CD4-positive, alpha-beta T cell (primary cell): ENCODE data around the gene CCNQ. TPM values are rescaled to one million over a fixed set of nuclear protein-coding genes. Genes with fewer than 3 reads are reported as not detected.

ENCODE experiments used
- ATAC-seq: fragments of 200-7000 bp; cut with Tn5 transposase; one replicate; pipeline ENCODE4 v1.10.0; 2022; ENCODE audit warnings: mild to moderate bottlenecking; ENCODE audit not compliant: poor library complexity
- CTCF ChIA-PET: fragments of 350-600 bp; sonication (Branson Sonifier 250); formaldehyde crosslinking; loops from one replicate; lab custom pipeline; 2021; ENCODE audit warnings: antibody characterized with exemption, inconsistent platforms; lab: Charles Lee
- POLR2A ChIA-PET: fragments of 350-600 bp; sonication (Branson Sonifier 250); formaldehyde crosslinking; loops from one replicate; lab custom pipeline; 2021; ENCODE audit warnings: antibody characterized with exemption, inconsistent platforms; lab: Charles Lee
- DNase-seq, 14 experiments: peaks; one replicate each; pipeline ENCODE4 v3.0.0-alpha.2; 2013 to 2020; ENCODE audit warnings: mixed read lengths in 2 of 14
- H3K27ac ChIP-seq, 2 donors: one replicate each; pipeline versions ENCODE4 v1.5.1 to v1.7.0; 2013; ENCODE audit warnings: low read length in 2 of 2, low read depth in 1 of 2, mild to moderate bottlenecking in 1 of 2
- H3K27me3 ChIP-seq, 2 experiments: 1 replicate in 1 of 2; 2 replicates in 1 of 2; pipeline versions ENCODE4 v1.6.1 to v1.7.0; 2013; ENCODE audit warnings: low read length in 2 of 2, control low read depth in 1 of 2, mild to moderate bottlenecking in 1 of 2, moderate library complexity in 1 of 2; ENCODE audit not compliant: insufficient read depth in 2 of 2, control insufficient read depth in 1 of 2
- H3K36me3 ChIP-seq: one replicate; pipeline ENCODE4 v1.6.1; 2013; ENCODE audit warnings: low read length, control low read depth; ENCODE audit not compliant: insufficient read depth
- H3K4me1 ChIP-seq: one replicate; pipeline ENCODE4 v1.6.1; 2013; ENCODE audit warnings: low read length, control low read depth; ENCODE audit not compliant: insufficient read depth
- H3K4me3 ChIP-seq: one replicate; pipeline ENCODE4 v1.5.1; 2013; ENCODE audit warnings: mild to moderate bottlenecking, low read length, moderate library complexity
- H3K9me3 ChIP-seq, 2 experiments: 1 replicate in 1 of 2; 2 replicates in 1 of 2; pipeline versions ENCODE4 v1.6.1 to v1.7.0; 2013; ENCODE audit warnings: low read length in 2 of 2, mild to moderate bottlenecking in 2 of 2, control low read depth in 1 of 2, moderate library complexity in 1 of 2; ENCODE audit not compliant: control insufficient read depth in 1 of 2, insufficient read depth in 1 of 2
- H3K27ac Mint-ChIP-seq: one replicate; pipeline ENCODE4 v1.8.0; 2020; ENCODE audit warnings: mixed read lengths
- H3K27me3 Mint-ChIP-seq: one replicate; pipeline ENCODE4 v1.8.0; 2021; ENCODE audit warnings: mixed read lengths
- H3K36me3 Mint-ChIP-seq: one replicate; pipeline ENCODE4 v1.8.0; 2021; ENCODE audit warnings: low read depth, mixed read lengths
- H3K4me1 Mint-ChIP-seq: one replicate; pipeline ENCODE4 v1.8.0; 2021; ENCODE audit warnings: low read depth, mixed read lengths
- H3K4me3 Mint-ChIP-seq: one replicate; pipeline ENCODE4 v1.8.0; 2020; ENCODE audit warnings: mild to moderate bottlenecking, mixed read lengths
- H3K9me3 Mint-ChIP-seq: one replicate; pipeline ENCODE4 v1.8.0; 2020; ENCODE audit warnings: mixed read lengths
- intact Hi-C, 2 experiments: fragments of 100-400 bp; cut with DNase I in 1 of 2; cut with micrococcal nuclease in 1 of 2; formaldehyde crosslinking; loops; one replicate each; pipeline versions ENCODE4 v1.15.1 to v1.9.0; 2023 to 2025; cut with DNase I, micrococcal nuclease
- total RNA-seq, 174 experiments: library from RNA in 2 of 174; stranded (reverse) in 2 of 174; gene quantifications; one replicate each; pipeline ENCODE4 v1.2.3 and lab custom pipeline; 2021 to 2026
- TF ChIP-seq, protein P1 (sequence below): fragments of 200-600 bp; IDR thresholded peaks from one replicate; pipeline ENCODE4 v1.8.0; 2022; ENCODE audit warnings: antibody characterized with exemption, mild to moderate bottlenecking

CCNQ gene
- total RNA-seq, 2 experiments from 2014 or later, result 13.9 to 14.1 TPM

DNA sequence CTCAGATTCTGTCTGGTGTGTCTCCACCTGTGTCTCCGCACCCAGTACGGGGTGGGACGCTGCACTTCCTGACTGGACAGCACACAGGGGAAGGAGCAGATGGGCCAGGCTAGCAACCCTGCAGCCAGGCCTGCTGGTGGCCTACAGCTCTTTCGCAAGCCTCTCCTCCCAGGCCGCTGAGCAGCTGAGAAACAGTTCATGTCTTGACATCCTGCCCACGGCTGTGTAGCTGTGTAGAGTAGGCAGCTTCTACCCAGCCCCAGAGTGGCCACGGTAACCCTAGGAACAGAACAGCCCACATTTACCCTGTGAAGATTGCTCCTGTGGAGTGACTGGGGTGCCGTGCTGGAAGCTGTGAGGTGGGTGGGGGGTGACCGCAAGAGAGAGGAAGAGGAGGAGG lies 38.9 kb downstream of the CCNQ start:
- ChIA-PET CTCF (no interaction called here), POLR2A (no interaction called here)
- H3K36me3 ChIP-seq, result no peaks in the 10 kb centered on the region
- Mint-ChIP-seq H3K36me3 (no peaks in the 10 kb centered on the region), H3K9me3 (no peaks in the 10 kb centered on the region), H3K27ac (no peak overlapping the region), H3K4me1 (no peaks in the 10 kb centered on the region), H3K27me3 (no peaks in the 10 kb centered on the region), H3K4me3 (no peak overlapping the region)
- no peak overlapping the region for H3K4me3 ChIP-seq
- H3K9me3 ChIP-seq, result no peaks in the 10 kb centered on the region
- ATAC-seq, result no peak
- no peak overlapping the region for H3K27ac ChIP-seq
- H3K27me3 ChIP-seq, result no peaks in the 10 kb centered on the region
- H3K4me1 ChIP-seq, result peaks cover under 1% of the 10 kb centered on the region
- DNase-seq, result no peak
- TF ChIP-seq, protein P1, sequence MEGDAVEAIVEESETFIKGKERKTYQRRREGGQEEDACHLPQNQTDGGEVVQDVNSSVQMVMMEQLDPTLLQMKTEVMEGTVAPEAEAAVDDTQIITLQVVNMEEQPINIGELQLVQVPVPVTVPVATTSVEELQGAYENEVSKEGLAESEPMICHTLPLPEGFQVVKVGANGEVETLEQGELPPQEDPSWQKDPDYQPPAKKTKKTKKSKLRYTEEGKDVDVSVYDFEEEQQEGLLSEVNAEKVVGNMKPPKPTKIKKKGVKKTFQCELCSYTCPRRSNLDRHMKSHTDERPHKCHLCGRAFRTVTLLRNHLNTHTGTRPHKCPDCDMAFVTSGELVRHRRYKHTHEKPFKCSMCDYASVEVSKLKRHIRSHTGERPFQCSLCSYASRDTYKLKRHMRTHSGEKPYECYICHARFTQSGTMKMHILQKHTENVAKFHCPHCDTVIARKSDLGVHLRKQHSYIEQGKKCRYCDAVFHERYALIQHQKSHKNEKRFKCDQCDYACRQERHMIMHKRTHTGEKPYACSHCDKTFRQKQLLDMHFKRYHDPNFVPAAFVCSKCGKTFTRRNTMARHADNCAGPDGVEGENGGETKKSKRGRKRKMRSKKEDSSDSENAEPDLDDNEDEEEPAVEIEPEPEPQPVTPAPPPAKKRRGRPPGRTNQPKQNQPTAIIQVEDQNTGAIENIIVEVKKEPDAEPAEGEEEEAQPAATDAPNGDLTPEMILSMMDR, result no peak
- intact Hi-C loops, result no loop called here

DNA sequence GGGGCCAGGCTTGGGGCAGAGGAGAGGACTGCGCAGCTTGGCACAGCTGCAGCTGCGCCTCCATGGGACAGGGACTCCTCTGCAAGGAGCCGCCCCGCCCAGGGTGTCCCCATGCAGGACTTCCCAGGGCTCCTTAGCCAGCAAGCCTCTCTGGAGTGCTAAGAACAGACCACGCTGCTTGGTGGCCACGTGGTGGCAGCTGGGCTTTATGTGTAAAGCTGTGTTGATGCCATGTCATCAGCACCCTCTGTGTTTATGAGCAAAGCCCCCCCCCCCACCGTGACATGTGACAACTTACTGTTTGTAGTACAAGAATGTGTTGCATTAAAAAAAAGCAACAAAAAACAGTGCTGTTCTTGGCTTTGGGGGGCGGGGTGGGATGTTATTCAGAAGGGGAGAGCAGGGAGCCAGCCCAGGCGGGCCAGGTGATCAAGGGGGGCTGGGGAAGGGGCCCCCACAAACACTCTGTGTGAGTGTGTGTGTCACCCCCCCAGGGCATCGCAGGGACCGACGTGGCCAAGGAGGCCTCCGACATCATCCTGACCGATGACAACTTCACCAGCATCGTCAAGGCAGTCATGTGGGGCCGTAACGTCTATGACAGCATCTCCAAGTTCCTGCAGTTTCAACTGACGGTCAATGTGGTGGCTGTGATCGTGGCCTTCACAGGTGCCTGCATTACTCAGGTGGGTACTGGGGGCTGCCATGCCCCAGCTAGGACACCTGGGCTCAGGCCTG lies 41.2 kb downstream of the CCNQ start:
- no peaks in the 10 kb centered on the region for H3K9me3 Mint-ChIP-seq
- ATAC-seq, result no peak
- no peak for DNase-seq
- no peaks in the 10 kb centered on the region for H3K36me3 Mint-ChIP-seq
- H3K9me3 ChIP-seq, result no peaks in the 10 kb centered on the region
- TF ChIP-seq, protein P1, result no peak
- no peaks in the 10 kb centered on the region for H3K27me3 Mint-ChIP-seq
- no peak overlapping the region for H3K4me3 Mint-ChIP-seq
- no peak overlapping the region for H3K4me3 ChIP-seq
- ChIA-PET POLR2A (no interaction called here), CTCF (no interaction called here)
- intact Hi-C loops, result no loop called here
- H3K4me1 Mint-ChIP-seq, result no peaks in the 10 kb centered on the region
- peaks cover 2% of the 10 kb centered on the region for H3K4me1 ChIP-seq
- H3K27ac Mint-ChIP-seq, result no peak overlapping the region
- H3K36me3 ChIP-seq, result no peaks in the 10 kb centered on the region
- H3K27ac ChIP-seq, result no peak overlapping the region
- H3K27me3 ChIP-seq, result no peaks in the 10 kb centered on the region

DNA sequence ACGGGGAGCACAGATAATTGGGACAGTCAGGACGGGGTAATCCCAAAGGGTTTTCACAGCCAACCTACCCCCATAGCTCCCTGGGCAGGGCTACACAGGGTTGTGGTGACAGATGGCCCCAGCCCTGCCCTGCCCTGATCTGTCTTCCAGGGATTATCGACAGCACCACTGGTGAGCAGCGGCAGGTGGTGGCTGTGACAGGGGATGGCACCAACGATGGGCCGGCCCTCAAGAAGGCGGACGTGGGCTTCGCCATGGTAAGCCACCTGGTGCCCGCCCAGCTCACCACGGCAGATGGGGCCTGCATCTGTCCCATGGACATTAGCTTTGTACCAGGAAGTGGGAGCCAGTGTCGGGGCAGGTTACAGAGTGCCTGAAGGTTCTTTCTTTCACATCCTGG lies 42.2 kb downstream of the CCNQ start:
- Histone ChIP-seq H3K27ac (no peak overlapping the region), H3K4me3 (no peak overlapping the region), H3K9me3 (no peaks in the 10 kb centered on the region), H3K36me3 (no peaks in the 10 kb centered on the region), H3K27me3 (peaks cover 0 to 2% of the 10 kb centered on the region in 2 experiments), H3K4me1 (peaks cover 2% of the 10 kb centered on the region)
- intact Hi-C loops, result no loop called here
- H3K36me3 Mint-ChIP-seq, result no peaks in the 10 kb centered on the region
- ChIA-PET POLR2A (no interaction called here), CTCF (no interaction called here)
- no peaks in the 10 kb centered on the region for H3K4me1 Mint-ChIP-seq
- no peaks in the 10 kb centered on the region for H3K9me3 Mint-ChIP-seq
- no peak for DNase-seq
- no peak overlapping the region for H3K27ac Mint-ChIP-seq
- TF ChIP-seq, protein P1, result no peak
- H3K27me3 Mint-ChIP-seq, result no peaks in the 10 kb centered on the region
- H3K4me3 Mint-ChIP-seq, result no peak overlapping the region
- ATAC-seq, result no peak
